Measurements from ENCODE around the gene HS6ST2.

- no peak for TF ChIP-seq POLR2AphosphoS5 (IDR thresholded peaks at IDR 0.05; ENCODE audit: low read depth, low read length)
- no peak for TF ChIP-seq POLR2A (IDR thresholded peaks at IDR 0.05; ENCODE audit: low read depth, low read length)
- no peak for TF ChIP-seq TAF1 (IDR thresholded peaks at IDR 0.05; ENCODE audit: borderline replicate concordance, low read depth, low read length)
Observed at GRCh38 chrX:132623942-132624341, 334.5 kb downstream of the HS6ST2 start.

Measured in GM12892 (cell line).